Mucosa of rectum (tissue), 2 donors: ENCODE measurements around the gene PARVG.

ENCODE experiments used
- H3K27ac ChIP-seq, 2 donors: one replicate each; pipeline ENCODE4 v1.7.0; 2013; ENCODE audit warnings: inconsistent platforms in 2 of 2, low read depth in 2 of 2, low read length in 2 of 2
- H3K27me3 ChIP-seq, 2 donors: one replicate each; pipeline ENCODE4 v1.7.0; 2013; ENCODE audit warnings: low read length in 2 of 2; ENCODE audit not compliant: control insufficient read depth in 2 of 2, insufficient read depth in 2 of 2
- H3K36me3 ChIP-seq, 2 donors: one replicate each; pipeline ENCODE4 v1.7.0; 2013; ENCODE audit warnings: low read length in 2 of 2; ENCODE audit not compliant: control insufficient read depth in 2 of 2, insufficient read depth in 2 of 2
- H3K4me1 ChIP-seq, 2 donors: one replicate each; pipeline ENCODE4 v1.7.0; 2013; ENCODE audit warnings: low read length in 2 of 2, mild to moderate bottlenecking in 1 of 2; ENCODE audit not compliant: control insufficient read depth in 2 of 2, insufficient read depth in 2 of 2
- H3K4me3 ChIP-seq, 2 donors: one replicate each; pipeline ENCODE4 v1.7.0; 2013; ENCODE audit warnings: low read length in 2 of 2
- H3K9ac ChIP-seq, 2 donors: one replicate each; pipeline ENCODE4 v1.7.0; 2013; ENCODE audit warnings: low read length in 2 of 2, low read depth in 1 of 2, mild to moderate bottlenecking in 1 of 2
- H3K9me3 ChIP-seq, 2 donors: one replicate each; pipeline ENCODE4 v1.7.0; 2013; ENCODE audit warnings: low read length in 2 of 2; ENCODE audit not compliant: control insufficient read depth in 2 of 2
- donor health status: healthy.
- donor health status: Normal muscosa, but diverticular disease.

PARVG gene

DNA sequence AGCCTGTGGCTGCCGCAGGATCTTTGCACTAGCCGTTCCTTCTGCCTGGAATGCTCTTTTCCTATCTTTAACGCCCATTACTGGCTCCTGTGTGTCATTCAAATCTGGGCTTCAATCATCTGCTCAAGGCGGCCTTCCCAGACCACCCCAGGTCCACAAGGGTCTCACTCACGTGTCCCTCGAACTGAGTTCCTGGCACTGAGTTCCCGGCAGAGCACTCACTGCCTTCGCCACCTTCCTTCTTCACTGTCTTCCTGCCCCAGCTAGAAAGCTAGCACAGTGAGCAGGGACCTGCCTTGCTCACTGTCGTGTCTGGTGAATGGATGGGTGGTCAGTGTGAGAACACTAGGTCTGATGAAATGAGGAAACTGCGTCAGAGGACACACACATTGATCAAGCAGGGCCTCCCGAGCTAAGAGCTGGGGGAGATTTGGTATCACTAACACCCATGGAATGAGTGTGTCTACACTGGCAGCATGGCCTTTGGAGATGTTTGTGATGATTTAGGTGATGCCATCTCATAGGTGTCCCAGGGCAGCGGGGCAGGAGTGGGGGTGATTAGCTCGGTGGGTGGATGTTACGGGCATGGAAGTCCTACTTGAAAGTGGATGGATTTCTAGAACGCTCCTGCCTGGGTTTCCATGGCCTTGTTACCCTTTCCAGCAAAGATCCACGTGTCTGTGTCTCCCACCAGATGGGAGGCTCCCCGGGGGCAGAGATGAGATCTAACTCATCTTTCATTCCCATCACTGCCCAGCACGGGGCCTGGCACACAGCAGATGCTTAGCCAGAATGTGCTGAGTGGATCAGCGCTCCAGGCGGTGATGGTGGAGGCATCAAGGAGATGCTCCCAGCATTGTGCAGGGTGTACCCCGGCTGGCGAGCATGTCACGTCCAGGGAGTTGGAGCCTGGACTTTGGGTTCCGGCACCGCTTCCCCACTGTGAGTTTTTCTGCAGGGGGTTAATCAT, 67.5 kb downstream of the PARVG start:
- H3K4me3 ChIP-seq: no peak overlapping the region
- H3K9ac ChIP-seq: no peak overlapping the region
- H3K36me3 ChIP-seq: no peaks in the 10 kb centered on the region
- H3K27me3 ChIP-seq: no peaks in the 10 kb centered on the region
- H3K27ac ChIP-seq: no peak overlapping the region
- H3K9me3 ChIP-seq: peaks cover 0 to 4% of the 10 kb centered on the region in 2 donors
- H3K4me1 ChIP-seq: no peaks in the 10 kb centered on the region

DNA sequence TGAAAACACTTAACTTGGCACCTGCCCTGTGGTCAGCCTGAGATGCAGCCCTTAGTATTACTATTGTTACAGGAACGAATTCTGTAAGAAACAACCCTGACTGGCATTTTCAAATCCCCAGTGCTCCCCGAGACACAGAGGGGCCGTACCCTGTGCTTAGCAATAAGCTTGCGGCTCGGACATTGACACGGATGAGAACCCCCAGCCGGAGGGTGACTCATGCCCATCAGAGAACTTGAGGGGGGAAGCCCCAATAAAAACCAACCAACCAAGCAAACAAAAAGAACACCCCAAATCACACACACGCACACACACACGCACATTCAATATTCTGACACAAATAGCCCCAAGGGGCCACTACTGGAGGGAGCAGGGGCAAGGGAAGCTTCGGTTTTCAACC, 68.2 kb downstream of the PARVG start:
- H3K27me3 ChIP-seq: no peaks in the 10 kb centered on the region
- H3K36me3 ChIP-seq: no peaks in the 10 kb centered on the region
- H3K9me3 ChIP-seq: peaks cover 0 to 4% of the 10 kb centered on the region in 2 donors
- H3K4me3 ChIP-seq: no peak overlapping the region
- H3K9ac ChIP-seq: no peak overlapping the region
- H3K27ac ChIP-seq: no peak overlapping the region
- H3K4me1 ChIP-seq: no peaks in the 10 kb centered on the region

DNA sequence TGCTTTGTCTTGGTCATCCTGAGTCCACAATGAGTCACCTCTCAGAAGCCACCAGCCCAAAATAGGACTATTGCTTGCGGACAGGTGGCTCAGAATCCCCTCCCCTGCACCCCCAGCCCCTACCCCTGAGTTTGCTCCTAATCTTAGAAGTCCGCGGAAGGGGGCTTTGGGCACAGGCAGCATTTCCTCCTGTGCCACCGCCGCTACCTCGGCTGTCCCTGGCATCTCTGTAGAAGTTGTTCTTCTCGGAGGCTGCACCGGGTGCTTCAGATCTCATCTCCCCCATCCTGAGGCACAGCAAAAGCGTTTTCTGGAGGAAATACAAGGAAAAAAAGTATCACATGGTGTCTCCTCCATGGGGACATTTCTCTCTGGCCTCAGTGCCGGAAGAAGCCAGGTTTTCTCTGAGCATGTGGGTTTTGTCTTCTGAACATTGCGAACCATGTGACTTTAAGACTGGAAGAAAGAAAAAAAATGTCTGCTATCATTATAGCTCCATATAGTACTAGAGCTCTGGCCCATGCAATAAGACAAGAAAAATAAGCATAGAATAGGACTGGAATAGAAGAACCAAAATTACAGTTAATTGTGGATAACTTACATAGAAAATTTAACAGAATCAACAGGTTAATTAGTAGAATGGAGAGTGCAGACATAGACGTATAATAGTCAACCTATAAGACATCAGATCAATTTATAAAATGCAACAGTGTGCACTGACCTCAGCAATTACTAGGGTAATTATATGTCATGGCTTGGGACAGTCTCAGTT, 68.8 kb downstream of the PARVG start:
- Histone ChIP-seq H3K4me3 (no peak overlapping the region), H3K36me3 (no peaks in the 10 kb centered on the region), H3K27ac (no peak overlapping the region), H3K9me3 (peaks cover 0 to 4% of the 10 kb centered on the region in 2 donors), H3K9ac (no peak overlapping the region), H3K27me3 (no peaks in the 10 kb centered on the region), H3K4me1 (no peaks in the 10 kb centered on the region)

GRCh38 chr22:44254811-44255210, 74.1 kb downstream of the PARVG start:
- Histone ChIP-seq H3K27ac (no peak overlapping the region), H3K36me3 (no peaks in the 10 kb centered on the region), H3K4me3 (no peak overlapping the region), H3K27me3 (no peaks in the 10 kb centered on the region), H3K4me1 (no peaks in the 10 kb centered on the region), H3K9me3 (peaks cover 0 to 4% of the 10 kb centered on the region in 2 donors), H3K9ac (no peak overlapping the region)

- Histone ChIP-seq H3K9ac (no peak overlapping the region), H3K9me3 (no peaks in the 10 kb centered on the region), H3K27me3 (no peaks in the 10 kb centered on the region), H3K27ac (no peak overlapping the region), H3K4me1 (no peaks in the 10 kb centered on the region), H3K36me3 (no peaks in the 10 kb centered on the region), H3K4me3 (no peak overlapping the region)
These were observed 75.4 kb downstream of the PARVG start for GRCh38 chr22:44256085-44256484.

DNA sequence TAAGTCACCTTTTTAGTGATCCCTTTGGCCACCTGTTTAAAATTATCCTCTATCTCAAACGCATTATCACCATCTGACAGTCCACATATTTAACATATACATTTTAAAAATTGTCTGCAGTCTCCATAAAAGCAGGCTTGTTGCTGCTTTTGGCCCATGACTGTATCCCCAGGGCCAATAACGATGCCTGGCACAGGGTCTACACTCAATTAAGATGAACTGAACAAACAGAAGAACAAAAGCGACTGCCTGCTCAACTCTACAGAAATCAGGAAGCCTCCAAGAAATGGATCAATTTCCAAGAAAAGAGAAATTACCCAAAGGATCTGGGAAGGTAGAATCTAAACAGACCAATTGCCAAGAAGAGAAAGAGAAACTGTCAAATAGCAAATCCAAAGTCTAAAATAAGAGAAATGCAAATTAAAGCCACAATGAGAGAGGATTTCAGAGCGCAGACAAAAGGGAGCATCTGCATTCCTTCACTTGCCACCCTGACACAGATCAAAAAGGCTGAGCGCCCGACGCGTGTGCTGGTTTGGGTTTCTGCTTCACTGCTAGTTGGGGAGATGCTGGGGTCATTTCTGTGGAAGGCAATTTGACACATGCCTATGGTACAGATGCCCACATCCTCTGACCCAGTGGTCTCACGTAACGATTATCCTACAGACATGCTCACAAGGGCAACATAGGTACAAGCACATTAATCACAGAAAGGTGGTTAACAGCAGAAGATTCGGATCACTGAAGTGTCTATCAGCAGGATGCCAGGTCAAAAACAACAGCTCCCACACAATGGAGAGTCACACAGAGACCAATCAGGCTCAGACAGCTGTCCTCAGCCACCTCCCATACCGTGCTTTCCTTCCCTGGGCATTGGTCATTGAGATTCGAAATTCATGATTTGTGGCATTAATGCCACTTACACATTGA, 76.1 kb downstream of the PARVG start:
- H3K27ac ChIP-seq: no peak overlapping the region

More for the DNA sequence above, 76.1 kb downstream of the PARVG start:
- Histone ChIP-seq H3K36me3 (no peaks in the 10 kb centered on the region), H3K4me3 (no peak overlapping the region), H3K9me3 (no peaks in the 10 kb centered on the region), H3K9ac (no peak overlapping the region), H3K4me1 (no peaks in the 10 kb centered on the region), H3K27me3 (no peaks in the 10 kb centered on the region)
